Fibroblast of peridontal ligament (primary cell): ENCODE measurements around the gene PRSS8.
"Not testable (repeated sequence)": the region's sequence is repeated elsewhere in the genome, so short reads cannot be mapped to it uniquely, and the experiment has no call there.

Source experiments
- DNase-seq: peaks from one replicate; pipeline ENCODE4 v3.0.0-alpha.2; 2010; ENCODE audit errors: extremely low read depth

The PRSS8 gene

GRCh38 chr16:31144418-31144817, 8.9 kb upstream of the PRSS8 start:
- peak; percentile 35 for DNase-seq

- DNase-seq, result no peak
Observed at GRCh38 chr16:31143694-31144148, 8.2 kb upstream of the PRSS8 start.

- DNase-seq, result no peak
Observed at GRCh38 chr16:31143011-31143693, 7.6 kb upstream of the PRSS8 start.

GRCh38 chr16:31142109-31143010, 6.8 kb upstream of the PRSS8 start:
- peak; percentile 98 for DNase-seq

GRCh38 chr16:31141489-31142108, 6.1 kb upstream of the PRSS8 start:
- no peak for DNase-seq

GRCh38 chr16:31141071-31141469, 5.5 kb upstream of the PRSS8 start:
- not testable (repeated sequence) for DNase-seq

- DNase-seq, result no peak
Observed at GRCh38 chr16:31138621-31139578, 3.4 kb upstream of the PRSS8 start.

- not testable (repeated sequence) for DNase-seq
Observed at GRCh38 chr16:31136822-31137499, 1.4 kb upstream of the PRSS8 start.

- DNase-seq, result no peak
Observed at GRCh38 chr16:31136287-31136662, 748 bp upstream of the PRSS8 start.

- no peak for DNase-seq
Observed at GRCh38 chr16:31134625-31135534, 647 bp downstream of the PRSS8 start.

GRCh38 chr16:31134091-31134571, 1.4 kb downstream of the PRSS8 start:
- DNase-seq, result no peak

- no peak for DNase-seq
Observed at GRCh38 chr16:31133046-31133501, 2.5 kb downstream of the PRSS8 start.

GRCh38 chr16:31132303-31132979, 3.1 kb downstream of the PRSS8 start:
- DNase-seq, result no peak

- no peak for DNase-seq
Observed at GRCh38 chr16:31131841-31132271, 3.7 kb downstream of the PRSS8 start.

GRCh38 chr16:31131416-31131815, 4.1 kb downstream of the PRSS8 start:
- no peak for DNase-seq

- DNase-seq, result no peak
Observed at GRCh38 chr16:31130899-31131298, 4.6 kb downstream of the PRSS8 start.

GRCh38 chr16:31130336-31130891, 5.1 kb downstream of the PRSS8 start:
- no peak for DNase-seq

GRCh38 chr16:31129568-31130335, 5.8 kb downstream of the PRSS8 start:
- no peak for DNase-seq
